ENCODE results near the gene MACROD1.

The MACROD1 gene

GRCh38 chr11:64089915-64090805 lies 75.8 kb downstream of the MACROD1 start:
- DNase-seq = peak; percentile 23

- DNase-seq = no peak
Observed at GRCh38 chr11:64089493-64089892, 76.4 kb downstream of the MACROD1 start.

GRCh38 chr11:64089027-64089360 lies 76.9 kb downstream of the MACROD1 start:
- no peak for DNase-seq

GRCh38 chr11:64088162-64089026 lies 77.5 kb downstream of the MACROD1 start:
- no peak for DNase-seq

GRCh38 chr11:64086258-64087123 lies 79.4 kb downstream of the MACROD1 start:
- peak; percentile 42 for DNase-seq

- no peak for DNase-seq
Observed at GRCh38 chr11:64085906-64086257, 80.0 kb downstream of the MACROD1 start.

- DNase-seq = no peak
Observed at GRCh38 chr11:64084951-64085710, 80.8 kb downstream of the MACROD1 start.

GRCh38 chr11:64084146-64084950 lies 81.6 kb downstream of the MACROD1 start:
- no peak for DNase-seq

GRCh38 chr11:64083398-64084080 lies 82.4 kb downstream of the MACROD1 start:
- DNase-seq = no peak

- no peak for DNase-seq
Observed at GRCh38 chr11:64081745-64082442, 84.0 kb downstream of the MACROD1 start.

- no peak for DNase-seq
Observed at GRCh38 chr11:64080390-64080789, 85.5 kb downstream of the MACROD1 start.

- DNase-seq = no peak
Observed at GRCh38 chr11:64078905-64079304, 87.0 kb downstream of the MACROD1 start.

- DNase-seq = no peak
Observed at GRCh38 chr11:64078284-64078683, 87.6 kb downstream of the MACROD1 start.

- DNase-seq = no peak
Observed at GRCh38 chr11:64077607-64078006, 88.3 kb downstream of the MACROD1 start.

GRCh38 chr11:64076758-64077157 lies 89.2 kb downstream of the MACROD1 start:
- no peak for DNase-seq

GRCh38 chr11:64074239-64074638 lies 91.7 kb downstream of the MACROD1 start:
- DNase-seq = no peak

GRCh38 chr11:64073542-64073941 lies 92.4 kb downstream of the MACROD1 start:
- DNase-seq = no peak

- DNase-seq = no peak
Observed at GRCh38 chr11:64072871-64073270, 93.0 kb downstream of the MACROD1 start.

GRCh38 chr11:64072403-64072802 lies 93.5 kb downstream of the MACROD1 start:
- no peak for DNase-seq

GRCh38 chr11:64071849-64072248 lies 94.1 kb downstream of the MACROD1 start:
- no peak for DNase-seq

Measured in fibroblast of upper back skin (primary cell).